GM23338 (cell line): Measurements from ENCODE around the gene TEPSIN.

Experiments
- CREB1 ChIP-seq: fragments of 250-450 bp; sonication (Bioruptor Pico); IDR thresholded peaks from 2 replicates; pipeline ENCODE4 v1.5.0; 2020; ENCODE audit warnings: low read depth, mild to moderate bottlenecking, moderate library complexity
- ETS1 ChIP-seq: IDR thresholded peaks from 2 replicates; pipeline ENCODE4 v1.6.1; 2016; ENCODE audit warnings: antibody characterized with exemption
- EZH2 ChIP-seq: fragments of 200-600 bp; sonication (generic); IDR thresholded peaks from one replicate; pipeline ENCODE4 v1.8.0; 2017; ENCODE audit warnings: antibody characterized with exemption, mild to moderate bottlenecking, low read depth; ENCODE audit not compliant: unreplicated experiment
- EZH2phosphoT487 ChIP-seq: fragments of 200-600 bp; sonication (generic); IDR thresholded peaks from one replicate; pipeline ENCODE4 v1.8.1; 2018; ENCODE audit warnings: antibody characterized with exemption; ENCODE audit not compliant: unreplicated experiment
- JUNB ChIP-seq: IDR thresholded peaks from one replicate; pipeline ENCODE4 v1.6.1; 2016; ENCODE audit warnings: antibody characterized with exemption; ENCODE audit not compliant: unreplicated experiment
- NANOG ChIP-seq: IDR thresholded peaks from 2 replicates; pipeline ENCODE4 v1.6.1; 2016; ENCODE audit warnings: antibody characterized with exemption, borderline replicate concordance
- POLR2AphosphoS5 ChIP-seq: IDR thresholded peaks from 2 replicates; pipeline ENCODE4 v1.6.1; 2016; ENCODE audit warnings: antibody characterized with exemption, low read depth
- REST ChIP-seq: IDR thresholded peaks from one replicate; pipeline ENCODE4 v1.6.1; 2018; ENCODE audit warnings: antibody characterized with exemption; ENCODE audit not compliant: unreplicated experiment
- STAT1 ChIP-seq: IDR thresholded peaks from one replicate; pipeline ENCODE4 v1.6.1; 2016; ENCODE audit warnings: antibody characterized with exemption; ENCODE audit not compliant: unreplicated experiment
- ZNF114 ChIP-seq: fragments of 250-450 bp; sonication (Bioruptor Pico); IDR thresholded peaks from 2 replicates; pipeline ENCODE4 v1.5.0; 2020; ENCODE audit warnings: mild to moderate bottlenecking, moderate library complexity
- ZNF331 ChIP-seq: fragments of 250-450 bp; sonication (Bioruptor Pico); IDR thresholded peaks from 2 replicates; pipeline ENCODE4 v1.5.0; 2020; ENCODE audit warnings: low read depth, mild to moderate bottlenecking, moderate library complexity
- TF ChIP-seq, protein P1 (sequence below), 2 experiments: fragments of 200-600 bp in 1 of 2; sonication (generic) in 1 of 2; conservative IDR thresholded peaks; 2 replicates each; pipeline versions ENCODE4 v1.5.1 to v1.6.1; 2016 to 2017; ENCODE audit warnings: antibody characterized with exemption in 2 of 2, low read depth in 2 of 2, mild to moderate bottlenecking in 2 of 2, moderate library complexity in 1 of 2
- TF ChIP-seq, protein P2 (sequence below): fragments of 250-450 bp; sonication (Bioruptor Pico); IDR thresholded peaks from 2 replicates; pipeline ENCODE4 v1.5.0; 2020; ENCODE audit warnings: mild to moderate bottlenecking, moderate library complexity

DNA sequence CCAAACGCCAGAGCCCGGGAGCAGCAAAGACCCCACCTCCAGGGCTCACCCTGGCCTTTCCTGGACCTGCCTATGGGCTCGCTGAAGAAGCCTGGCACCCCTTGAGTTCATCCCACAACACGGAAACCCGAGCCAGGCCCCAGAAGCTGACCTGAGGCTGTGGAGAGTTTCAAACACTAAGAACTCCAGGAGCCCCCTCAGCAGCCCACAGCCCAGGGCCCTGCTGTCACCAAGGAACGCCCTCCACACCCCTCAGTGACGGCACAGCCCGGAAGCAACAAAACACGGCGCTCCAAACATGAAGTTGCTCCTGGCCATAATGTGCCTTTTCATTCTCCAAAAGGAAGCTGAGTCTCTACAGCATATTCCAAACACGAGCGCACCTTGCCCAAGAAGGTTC lies 47.0 kb upstream of the TEPSIN start:
- TF ChIP-seq EZH2phosphoT487 (no peak), ETS1 (no peak), POLR2AphosphoS5 (no peak), REST (no peak), EZH2 (no peak), JUNB (no peak), ZNF114 (CRISPR knock-in tag) (no peak), CREB1 (CRISPR knock-in tag) (no peak), NANOG (no peak), STAT1 (no peak), ZNF331 (CRISPR knock-in tag) (no peak)
- TF ChIP-seq, protein P1, sequence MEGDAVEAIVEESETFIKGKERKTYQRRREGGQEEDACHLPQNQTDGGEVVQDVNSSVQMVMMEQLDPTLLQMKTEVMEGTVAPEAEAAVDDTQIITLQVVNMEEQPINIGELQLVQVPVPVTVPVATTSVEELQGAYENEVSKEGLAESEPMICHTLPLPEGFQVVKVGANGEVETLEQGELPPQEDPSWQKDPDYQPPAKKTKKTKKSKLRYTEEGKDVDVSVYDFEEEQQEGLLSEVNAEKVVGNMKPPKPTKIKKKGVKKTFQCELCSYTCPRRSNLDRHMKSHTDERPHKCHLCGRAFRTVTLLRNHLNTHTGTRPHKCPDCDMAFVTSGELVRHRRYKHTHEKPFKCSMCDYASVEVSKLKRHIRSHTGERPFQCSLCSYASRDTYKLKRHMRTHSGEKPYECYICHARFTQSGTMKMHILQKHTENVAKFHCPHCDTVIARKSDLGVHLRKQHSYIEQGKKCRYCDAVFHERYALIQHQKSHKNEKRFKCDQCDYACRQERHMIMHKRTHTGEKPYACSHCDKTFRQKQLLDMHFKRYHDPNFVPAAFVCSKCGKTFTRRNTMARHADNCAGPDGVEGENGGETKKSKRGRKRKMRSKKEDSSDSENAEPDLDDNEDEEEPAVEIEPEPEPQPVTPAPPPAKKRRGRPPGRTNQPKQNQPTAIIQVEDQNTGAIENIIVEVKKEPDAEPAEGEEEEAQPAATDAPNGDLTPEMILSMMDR (conservative IDR thresholded peaks at IDR 0.05; ENCODE audit: low read depth in 2 of 2) = no peak
- TF ChIP-seq, protein P2, sequence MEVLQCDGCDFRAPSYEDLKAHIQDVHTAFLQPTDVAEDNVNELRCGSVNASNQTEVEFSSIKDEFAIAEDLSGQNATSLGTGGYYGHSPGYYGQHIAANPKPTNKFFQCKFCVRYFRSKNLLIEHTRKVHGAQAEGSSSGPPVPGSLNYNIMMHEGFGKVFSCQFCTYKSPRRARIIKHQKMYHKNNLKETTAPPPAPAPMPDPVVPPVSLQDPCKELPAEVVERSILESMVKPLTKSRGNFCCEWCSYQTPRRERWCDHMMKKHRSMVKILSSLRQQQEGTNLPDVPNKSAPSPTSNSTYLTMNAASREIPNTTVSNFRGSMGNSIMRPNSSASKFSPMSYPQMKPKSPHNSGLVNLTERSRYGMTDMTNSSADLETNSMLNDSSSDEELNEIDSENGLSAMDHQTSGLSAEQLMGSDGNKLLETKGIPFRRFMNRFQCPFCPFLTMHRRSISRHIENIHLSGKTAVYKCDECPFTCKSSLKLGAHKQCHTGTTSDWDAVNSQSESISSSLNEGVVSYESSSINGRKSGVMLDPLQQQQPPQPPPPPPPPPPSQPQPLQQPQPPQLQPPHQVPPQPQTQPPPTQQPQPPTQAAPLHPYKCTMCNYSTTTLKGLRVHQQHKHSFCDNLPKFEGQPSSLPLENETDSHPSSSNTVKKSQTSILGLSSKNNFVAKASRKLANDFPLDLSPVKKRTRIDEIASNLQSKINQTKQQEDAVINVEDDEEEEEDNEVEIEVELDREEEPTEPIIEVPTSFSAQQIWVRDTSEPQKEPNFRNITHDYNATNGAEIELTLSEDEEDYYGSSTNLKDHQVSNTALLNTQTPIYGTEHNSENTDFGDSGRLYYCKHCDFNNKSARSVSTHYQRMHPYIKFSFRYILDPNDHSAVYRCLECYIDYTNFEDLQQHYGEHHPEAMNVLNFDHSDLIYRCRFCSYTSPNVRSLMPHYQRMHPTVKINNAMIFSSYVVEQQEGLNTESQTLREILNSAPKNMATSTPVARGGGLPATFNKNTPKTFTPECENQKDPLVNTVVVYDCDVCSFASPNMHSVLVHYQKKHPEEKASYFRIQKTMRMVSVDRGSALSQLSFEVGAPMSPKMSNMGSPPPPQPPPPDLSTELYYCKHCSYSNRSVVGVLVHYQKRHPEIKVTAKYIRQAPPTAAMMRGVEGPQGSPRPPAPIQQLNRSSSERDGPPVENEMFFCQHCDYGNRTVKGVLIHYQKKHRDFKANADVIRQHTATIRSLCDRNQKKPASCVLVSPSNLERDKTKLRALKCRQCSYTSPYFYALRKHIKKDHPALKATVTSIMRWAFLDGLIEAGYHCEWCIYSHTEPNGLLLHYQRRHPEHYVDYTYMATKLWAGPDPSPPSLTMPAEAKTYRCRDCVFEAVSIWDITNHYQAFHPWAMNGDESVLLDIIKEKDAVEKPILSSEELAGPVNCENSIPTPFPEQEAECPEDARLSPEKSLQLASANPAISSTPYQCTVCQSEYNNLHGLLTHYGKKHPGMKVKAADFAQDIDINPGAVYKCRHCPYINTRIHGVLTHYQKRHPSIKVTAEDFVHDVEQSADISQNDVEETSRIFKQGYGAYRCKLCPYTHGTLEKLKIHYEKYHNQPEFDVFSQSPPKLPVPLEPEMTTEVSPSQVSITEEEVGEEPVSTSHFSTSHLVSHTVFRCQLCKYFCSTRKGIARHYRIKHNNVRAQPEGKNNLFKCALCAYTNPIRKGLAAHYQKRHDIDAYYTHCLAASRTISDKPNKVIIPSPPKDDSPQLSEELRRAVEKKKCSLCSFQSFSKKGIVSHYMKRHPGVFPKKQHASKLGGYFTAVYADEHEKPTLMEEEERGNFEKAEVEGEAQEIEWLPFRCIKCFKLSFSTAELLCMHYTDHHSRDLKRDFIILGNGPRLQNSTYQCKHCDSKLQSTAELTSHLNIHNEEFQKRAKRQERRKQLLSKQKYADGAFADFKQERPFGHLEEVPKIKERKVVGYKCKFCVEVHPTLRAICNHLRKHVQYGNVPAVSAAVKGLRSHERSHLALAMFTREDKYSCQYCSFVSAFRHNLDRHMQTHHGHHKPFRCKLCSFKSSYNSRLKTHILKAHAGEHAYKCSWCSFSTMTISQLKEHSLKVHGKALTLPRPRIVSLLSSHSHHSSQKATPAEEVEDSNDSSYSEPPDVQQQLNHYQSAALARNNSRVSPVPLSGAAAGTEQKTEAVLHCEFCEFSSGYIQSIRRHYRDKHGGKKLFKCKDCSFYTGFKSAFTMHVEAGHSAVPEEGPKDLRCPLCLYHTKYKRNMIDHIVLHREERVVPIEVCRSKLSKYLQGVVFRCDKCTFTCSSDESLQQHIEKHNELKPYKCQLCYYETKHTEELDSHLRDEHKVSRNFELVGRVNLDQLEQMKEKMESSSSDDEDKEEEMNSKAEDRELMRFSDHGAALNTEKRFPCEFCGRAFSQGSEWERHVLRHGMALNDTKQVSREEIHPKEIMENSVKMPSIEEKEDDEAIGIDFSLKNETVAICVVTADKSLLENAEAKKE (CRISPR knock-in tag) = no peak
